SK-N-SH treated with all-trans-retinoic acid at 6 μM for 48 hours (cell line): Measurements from ENCODE around the gene SFI1.

Experiments used
- ATAC-seq: fragments of 200-7000 bp; cut with Tn5 transposase; 3 replicates; pipeline ENCODE4 v1.9.1; 2020; ENCODE audit warnings: mild to moderate bottlenecking, moderate library complexity
- ARNTL ChIP-seq: fragments of 450-650 bp; formaldehyde crosslinking; IDR thresholded peaks from 2 replicates; pipeline ENCODE4 v1.5.0; 2020; ENCODE audit warnings: low read depth, mild to moderate bottlenecking, moderate library complexity, borderline replicate concordance
- BACH2 ChIP-seq: fragments of 250-450 bp; sonication (Bioruptor Pico); IDR thresholded peaks from 2 replicates; pipeline ENCODE4 v1.9.0; 2021; ENCODE audit warnings: mild to moderate bottlenecking, borderline replicate concordance
- CREB5 ChIP-seq: fragments of 250-450 bp; sonication (Bioruptor Pico); IDR thresholded peaks from 2 replicates; pipeline ENCODE4 v1.5.1; 2020; ENCODE audit warnings: low read depth, mild to moderate bottlenecking, moderate library complexity
- CSDC2 ChIP-seq: fragments of 250-450 bp; sonication (Bioruptor Pico); IDR thresholded peaks from 2 replicates; pipeline ENCODE4 v1.5.0; 2020; ENCODE audit warnings: mild to moderate bottlenecking, moderate library complexity
- CSRNP3 ChIP-seq: fragments of 250-450 bp; sonication (Bioruptor Pico); IDR thresholded peaks from 2 replicates; pipeline ENCODE4 v1.5.1; 2021; ENCODE audit warnings: mild to moderate bottlenecking, moderate library complexity
- ESRRG ChIP-seq: fragments of 250-450 bp; sonication (Bioruptor Pico); IDR thresholded peaks from 2 replicates; pipeline ENCODE4 v1.6.1; 2021; ENCODE audit warnings: mild to moderate bottlenecking
- OSR1 ChIP-seq: fragments of 250-450 bp; sonication (Bioruptor Pico); IDR thresholded peaks from 2 replicates; pipeline ENCODE4 v1.8.0; 2022; ENCODE audit warnings: moderate library complexity, mild to moderate bottlenecking, inconsistent platforms
- PATZ1 ChIP-seq: fragments of 250-450 bp; sonication (Bioruptor Pico); IDR thresholded peaks from 2 replicates; pipeline ENCODE4 v1.8.0; 2020; ENCODE audit warnings: mild to moderate bottlenecking, moderate library complexity, borderline replicate concordance
- POU6F1 ChIP-seq: fragments of 250-450 bp; sonication (Bioruptor Pico); IDR thresholded peaks from 2 replicates; pipeline ENCODE4 v1.8.0; 2021; ENCODE audit warnings: low read depth, mild to moderate bottlenecking, moderate library complexity, borderline replicate concordance
- TCF4 ChIP-seq: fragments of 250-450 bp; sonication (Bioruptor Pico); IDR thresholded peaks from 2 replicates; pipeline ENCODE4 v1.8.0; 2021; ENCODE audit warnings: mild to moderate bottlenecking, moderate library complexity, borderline replicate concordance
- TSHZ2 ChIP-seq: fragments of 250-450 bp; sonication (Bioruptor Pico); IDR thresholded peaks from 2 replicates; pipeline ENCODE4 v1.5.0; 2020; ENCODE audit warnings: mild to moderate bottlenecking, moderate library complexity
- ZFP3 ChIP-seq: fragments of 250-450 bp; sonication (Bioruptor Pico); IDR thresholded peaks from 2 replicates; pipeline ENCODE4 v1.5.0; 2020; ENCODE audit warnings: mild to moderate bottlenecking, moderate library complexity
- ZNF565 ChIP-seq: fragments of 450-650 bp; formaldehyde crosslinking; conservative IDR thresholded peaks from 2 replicates; pipeline ENCODE4 v1.5.0; 2020; ENCODE audit warnings: low read depth, mild to moderate bottlenecking, moderate library complexity
- ZNF70 ChIP-seq: fragments of 450-650 bp; formaldehyde crosslinking; IDR thresholded peaks from 2 replicates; pipeline ENCODE4 v1.5.0; 2020; ENCODE audit warnings: mild to moderate bottlenecking, moderate library complexity

Gene SFI1

DNA sequence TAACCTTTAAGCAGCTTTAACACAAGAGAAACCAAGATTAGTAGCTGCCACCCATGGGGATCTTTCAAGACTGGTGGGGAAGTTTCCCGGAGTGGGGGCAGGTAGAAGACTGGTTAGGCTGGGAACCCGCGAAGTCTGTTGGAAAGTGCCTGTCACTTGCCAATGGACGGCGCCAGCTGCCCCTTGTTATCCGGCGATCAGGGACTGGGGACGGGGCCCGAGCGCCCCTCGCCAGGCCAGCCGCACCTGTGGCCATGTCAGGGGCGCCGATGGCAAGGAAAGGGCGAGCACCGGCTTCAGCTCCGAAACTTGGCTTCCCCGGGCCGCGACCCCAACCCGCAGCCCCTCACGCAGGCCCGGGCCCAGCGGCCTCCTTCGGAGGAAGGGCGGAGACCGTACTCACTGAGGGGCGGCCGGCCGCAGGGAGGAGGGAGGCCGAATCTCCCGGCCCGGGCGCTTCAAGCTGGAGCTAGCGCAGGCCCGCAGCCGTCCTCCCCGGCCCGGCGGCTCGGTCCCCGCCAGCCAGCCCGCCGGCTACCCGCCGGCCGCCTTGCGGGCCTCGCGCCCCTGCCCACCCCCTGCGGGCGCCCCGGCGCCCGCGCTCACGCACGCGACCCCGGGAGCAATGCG lies 7.2 kb upstream of the SFI1 start:
- peak; percentile 55 for ATAC-seq
- TF ChIP-seq ARNTL (CRISPR knock-in tag) (no peak), TCF4 (no peak), CSRNP3 (no peak), BACH2 (CRISPR knock-in tag) (no peak), TSHZ2 (no peak), CSDC2 (no peak), ZNF70 (CRISPR knock-in tag) (no peak), OSR1 (CRISPR knock-in tag) (no peak), CREB5 (CRISPR knock-in tag) (no peak), ESRRG (CRISPR knock-in tag) (no peak)

DNA sequence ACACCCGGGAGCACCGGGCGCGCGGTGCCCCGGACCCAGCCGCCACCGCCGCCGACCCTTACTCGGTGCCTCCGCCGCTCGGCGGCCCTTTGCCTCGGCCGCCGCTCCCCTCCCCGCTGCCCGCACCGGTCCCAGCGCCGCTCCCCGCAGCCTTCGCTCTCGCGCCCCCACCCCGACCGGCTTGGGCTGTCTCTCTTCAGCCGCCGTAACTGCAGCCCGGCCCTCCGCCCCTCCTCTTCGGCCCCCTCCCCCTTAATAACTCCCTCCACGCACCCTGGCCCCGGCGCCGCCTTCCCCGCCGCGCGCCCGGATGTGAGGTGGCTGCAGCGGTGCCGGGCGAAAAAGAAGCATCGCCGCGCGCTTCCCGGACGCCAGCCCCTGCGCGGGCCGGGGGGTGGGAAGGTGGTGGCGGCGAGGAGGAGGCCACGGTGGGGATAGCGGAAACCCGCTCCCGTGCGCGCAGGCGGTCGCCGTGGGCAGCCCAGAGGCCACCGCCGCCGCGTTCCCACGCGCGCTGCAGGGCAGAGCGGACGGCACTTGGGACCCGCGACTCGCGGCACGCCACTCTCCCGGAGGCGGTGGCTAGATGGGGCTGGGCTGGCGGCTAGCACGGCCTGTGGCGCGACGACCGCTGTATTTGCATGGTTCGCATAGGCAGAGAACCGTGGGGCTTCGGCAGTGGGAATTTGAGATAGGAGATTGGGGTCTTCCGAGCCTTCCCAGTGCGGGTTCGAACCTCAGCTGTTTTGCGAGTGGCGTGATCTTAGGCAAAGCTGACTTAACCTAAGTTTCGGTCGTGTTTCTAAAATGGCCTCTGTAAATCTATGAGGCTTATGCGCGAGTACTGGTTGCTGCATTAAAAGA lies 6.5 kb upstream of the SFI1 start, which contains the start of gene EIF4ENIF1:
Gene EIF4ENIF1 (minus strand): TSS at position 211 of the 864 bp plus-strand sequence. CDS start 1,124 bp downstream, outside the sequence.
- ATAC-seq = peak; percentile 83
- no peak for TF ChIP-seq TSHZ2
- peak; percentile 64; the same call in 1 of the 2 replicates for TF ChIP-seq PATZ1 (CRISPR knock-in tag)

- TF ChIP-seq POU6F1 (CRISPR knock-in tag) (no peak), ARNTL (CRISPR knock-in tag) (no peak), ZNF565 (CRISPR knock-in tag) (no peak), TSHZ2 (no peak), ZFP3 (CRISPR knock-in tag) (no peak)
- ATAC-seq = peak; percentile 76
These were observed 5.8 kb upstream of the SFI1 start for GRCh38 chr22:31490496-31490925.
